ENCODE results near the gene UCKL1.

- TF ChIP-seq CTCF (IDR thresholded peaks at IDR 0.05), result no peak
- TF ChIP-seq POLR2A (IDR thresholded peaks at IDR 0.05), result no peak
These were observed 23.5 kb downstream of the UCKL1 start for GRCh38 chr20:63932606-63933160.
